ENCODE data around the gene RALGPS1. TPM values are rescaled to one million over a fixed set of nuclear protein-coding genes. Genes with fewer than 3 reads are reported as not detected.

Gene RALGPS1
- total RNA-seq, 1 experiment from 2014 or later: 28.5 TPM

- TF ChIP-seq GABPB1 (CRISPR knock-in tag; IDR thresholded peaks at IDR 0.05): peak; percentile 15; the same call in 1 of the 2 replicates
- TF ChIP-seq JAZF1 (CRISPR knock-in tag; IDR thresholded peaks at IDR 0.05): no peak
- DNase-seq (ENCODE audit: low spot score) (no peak), ATAC-seq (no peak)
- Mint-ChIP-seq H3K27me3 (ENCODE audit: low read depth) (no peaks in the 10 kb centered on the region), H3K36me3 (no peaks in the 10 kb centered on the region), H3K4me1 (peaks cover 12% of the 10 kb centered on the region), H3K4me3 (no peak overlapping the region), H3K27ac (peak overlapping the region; percentile 2; the same call in 1 of the 2 replicates), H3K9me3 (no peaks in the 10 kb centered on the region)
- ChIA-PET CTCF (interaction anchor here (0.6 to 3.7 kb wide), 4 partner anchors 9 to 271 kb away, joined by 3 to 10 read pairs (median 4); partner anchors contain the start of gene RALGPS1), POLR2A (interaction anchor here (0.6 kb wide), 1 partner anchor 288 kb away, joined by 3 read pairs; no protein-coding TSS in a partner anchor)
Observed at GRCh38 chr9:127185931-127186781, 271.6 kb downstream of the RALGPS1 start.

DNA sequence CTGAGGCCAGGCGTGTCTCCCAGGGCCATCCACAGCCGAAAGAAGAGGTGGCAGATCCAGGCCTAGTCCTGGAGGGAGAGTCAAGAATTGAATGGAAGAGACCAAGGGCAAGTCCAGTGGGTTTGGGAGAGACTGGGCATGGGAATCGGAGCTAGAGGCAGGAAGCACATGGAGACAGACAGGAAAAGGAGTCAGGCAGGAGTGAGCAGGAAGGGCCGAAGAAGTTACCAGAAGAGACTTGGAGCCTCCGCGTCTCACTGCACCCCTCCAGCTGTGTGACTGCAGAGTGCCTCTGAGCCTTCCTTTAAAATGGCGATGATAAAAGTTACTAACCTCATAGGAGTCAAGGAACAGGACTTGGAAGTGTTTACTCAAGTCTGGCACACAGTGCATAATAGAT, 272.2 kb downstream of the RALGPS1 start:
- Mint-ChIP-seq H3K4me3 (no peak overlapping the region), H3K4me1 (peaks cover 12% of the 10 kb centered on the region), H3K9me3 (no peaks in the 10 kb centered on the region), H3K27me3 (ENCODE audit: low read depth) (no peaks in the 10 kb centered on the region), H3K36me3 (no peaks in the 10 kb centered on the region), H3K27ac (peak overlapping the region; percentile 2; the same call in 1 of the 2 replicates)
- ATAC-seq (no peak), DNase-seq (ENCODE audit: low spot score) (no peak)
- ChIA-PET CTCF (interaction anchor here (1.0 to 3.7 kb wide), 4 partner anchors 8 to 27 kb away, joined by 3 to 10 read pairs (median 4); no protein-coding TSS in a partner anchor), POLR2A (interaction anchor here (0.6 kb wide), 1 partner anchor 287 kb away, joined by 3 read pairs; no protein-coding TSS in a partner anchor)
- TF ChIP-seq PRRX2 (CRISPR knock-in tag; IDR thresholded peaks at IDR 0.05) (no peak), MXD4 (CRISPR knock-in tag; IDR thresholded peaks at IDR 0.05; ENCODE audit: borderline replicate concordance) (no peak), CREM (CRISPR knock-in tag; IDR thresholded peaks at IDR 0.05) (no peak), ZBTB21 (CRISPR knock-in tag; IDR thresholded peaks at IDR 0.05; ENCODE audit: borderline replicate concordance) (no peak)

DNA sequence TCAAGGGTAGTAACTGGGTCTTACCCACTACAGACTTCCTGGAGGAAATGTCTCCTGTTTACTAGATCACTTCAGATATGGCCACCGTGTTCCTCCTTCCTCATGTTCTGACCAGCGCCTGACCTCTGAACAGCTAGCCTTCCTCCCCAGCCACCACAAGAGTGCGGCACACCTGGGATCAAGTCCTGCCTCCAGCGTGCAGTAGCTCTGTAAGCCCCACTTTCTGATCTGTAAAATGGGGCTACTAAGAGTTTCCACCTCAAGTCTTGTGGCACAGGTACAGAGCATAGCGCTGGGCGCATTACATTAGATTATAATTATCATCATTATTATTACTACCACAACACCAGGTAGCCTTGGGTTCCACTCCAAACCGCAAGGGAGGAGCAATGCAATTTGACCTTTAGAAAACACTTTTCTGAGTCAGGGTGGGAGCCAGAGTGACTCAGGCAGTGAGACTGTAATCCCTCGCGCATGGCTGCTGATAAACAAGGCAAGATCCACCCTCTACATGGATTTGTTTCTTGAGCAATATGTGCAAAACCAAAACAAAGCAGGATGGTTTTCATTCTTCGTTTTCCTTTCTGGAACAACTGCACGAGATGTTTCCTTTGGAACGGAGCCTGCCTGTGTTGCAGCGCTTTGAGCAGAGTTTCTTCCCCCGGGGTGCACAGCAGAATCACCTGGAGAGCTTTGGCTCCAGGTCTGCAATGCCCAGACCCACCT, 272.8 kb downstream of the RALGPS1 start:
- Mint-ChIP-seq H3K27me3 (ENCODE audit: low read depth) (no peaks in the 10 kb centered on the region), H3K9me3 (no peaks in the 10 kb centered on the region), H3K4me1 (peaks cover 12% of the 10 kb centered on the region), H3K36me3 (no peaks in the 10 kb centered on the region), H3K27ac (peak overlapping the region; percentile 60; the same call in 1 of the 2 replicates), H3K4me3 (no peak overlapping the region)
- DNase-seq (ENCODE audit: low spot score) (no peak), ATAC-seq (no peak)
- ChIA-PET POLR2A (no interaction called here), CTCF (interaction anchor here (0.6 to 3.7 kb wide), 5 partner anchors 8 to 28 kb away, joined by 3 to 10 read pairs (median 4); no protein-coding TSS in a partner anchor)
- no peak for TF ChIP-seq E2F5 (CRISPR knock-in tag; IDR thresholded peaks at IDR 0.05)
- 0 out of 2 replicates have a peak, but pooled peaks have one; percentile 10 for TF ChIP-seq GABPB1 (CRISPR knock-in tag; IDR thresholded peaks at IDR 0.05)

GRCh38 chr9:127188396-127188795, 273.8 kb downstream of the RALGPS1 start:
- DNase-seq (ENCODE audit: low spot score) (no peak), ATAC-seq (no peak)
- Mint-ChIP-seq H3K27me3 (ENCODE audit: low read depth) (no peaks in the 10 kb centered on the region), H3K4me1 (peaks cover 4% of the 10 kb centered on the region), H3K9me3 (no peaks in the 10 kb centered on the region), H3K4me3 (no peak overlapping the region), H3K36me3 (no peaks in the 10 kb centered on the region), H3K27ac (no peak overlapping the region)
- ChIA-PET POLR2A (interaction anchor here (0.6 kb wide), 1 partner anchor 329 kb away, joined by 3 read pairs; no protein-coding TSS in a partner anchor), CTCF (interaction anchor here (0.6 to 3.7 kb wide), 4 partner anchors 7 to 159 kb away, joined by 4 to 10 read pairs (median 6); no protein-coding TSS in a partner anchor)
- no peak for TF ChIP-seq IRF2 (CRISPR knock-in tag; IDR thresholded peaks at IDR 0.05; ENCODE audit: borderline replicate concordance, low read depth)
- TF ChIP-seq RORB (CRISPR knock-in tag; IDR thresholded peaks at IDR 0.05): no peak
- no peak for TF ChIP-seq NR3C1 (CRISPR knock-in tag; conservative IDR thresholded peaks at IDR 0.05; ENCODE audit: low read depth)
- TF ChIP-seq ATF2 (CRISPR knock-in tag; IDR thresholded peaks at IDR 0.05; ENCODE audit: borderline replicate concordance, low read depth): no peak
- no peak for TF ChIP-seq ZNF416 (CRISPR knock-in tag; IDR thresholded peaks at IDR 0.05)
- TF ChIP-seq TCF7 (CRISPR knock-in tag; IDR thresholded peaks at IDR 0.05; ENCODE audit: low read depth): no peak
- no peak for TF ChIP-seq USF2 (CRISPR knock-in tag; IDR thresholded peaks at IDR 0.05)
- no peak for TF ChIP-seq SP1 (CRISPR knock-in tag; conservative IDR thresholded peaks at IDR 0.05)
- no peak for TF ChIP-seq E2F4 (CRISPR knock-in tag; IDR thresholded peaks at IDR 0.05; ENCODE audit: borderline replicate concordance, low read depth)
